H9 (cell line): ENCODE data around the gene SLIT2. TPM values are rescaled to one million over a fixed set of nuclear protein-coding genes. Genes with fewer than 3 reads are reported as not detected.
A peak's percentile ranks its signal among the peaks of the same experiment; 100 is the strongest.

Source experiments
- DNase-seq: peaks from one replicate; pipeline ENCODE4 v3.0.0-alpha.2; 2017
- H2AFZ ChIP-seq: one replicate; pipeline ENCODE4 v1.6.1; 2013; ENCODE audit warnings: mild to moderate bottlenecking, low read length, control low read depth, moderate library complexity
- H2AK5ac ChIP-seq: 2 replicates; pipeline ENCODE4 v1.6.1; 2013; ENCODE audit warnings: low read length, control low read depth, mixed read lengths; ENCODE audit not compliant: insufficient read length
- H2BK120ac ChIP-seq: one replicate; pipeline ENCODE4 v1.6.1; 2013; ENCODE audit warnings: low read depth, mild to moderate bottlenecking, low read length, control low read depth, inconsistent platforms; ENCODE audit not compliant: poor library complexity, severe bottlenecking
- H2BK12ac ChIP-seq: 2 replicates; pipeline ENCODE4 v1.6.1; 2013; ENCODE audit warnings: low read length, control low read depth, mixed read lengths, low read depth; ENCODE audit not compliant: insufficient read length
- H2BK15ac ChIP-seq: 2 replicates; pipeline ENCODE4 v1.6.1; 2013; ENCODE audit warnings: low read depth, low read length, control low read depth
- H2BK20ac ChIP-seq: one replicate; pipeline ENCODE4 v1.6.1; 2013; ENCODE audit warnings: low read depth, mild to moderate bottlenecking, low read length, control low read depth, inconsistent platforms; ENCODE audit not compliant: poor library complexity, severe bottlenecking
- H2BK5ac ChIP-seq: 2 replicates; pipeline ENCODE4 v1.6.1; 2013; ENCODE audit warnings: low read length, control low read depth, mixed read lengths; ENCODE audit not compliant: insufficient read length
- H3K14ac ChIP-seq: 2 replicates; pipeline ENCODE4 v1.6.1; 2013; ENCODE audit warnings: low read length, control low read depth; ENCODE audit not compliant: insufficient read depth
- H3K18ac ChIP-seq: 2 replicates; pipeline ENCODE4 v1.6.1; 2013; ENCODE audit warnings: low read depth, mild to moderate bottlenecking, mixed read lengths, low read length, control low read depth; ENCODE audit not compliant: insufficient read length
- H3K23ac ChIP-seq: 2 replicates; pipeline ENCODE4 v1.6.1; 2013; ENCODE audit warnings: low read length, control low read depth, mixed read lengths, low read depth; ENCODE audit not compliant: insufficient read length
- H3K23me2 ChIP-seq: 2 replicates; pipeline ENCODE4 v1.6.1; 2013; ENCODE audit warnings: low read depth, mild to moderate bottlenecking, mixed read lengths, low read length, control low read depth; ENCODE audit not compliant: insufficient read length, poor library complexity, severe bottlenecking
- H3K27ac ChIP-seq: 2 replicates; pipeline ENCODE4 v1.5.1; 2013; ENCODE audit warnings: low read length, control low read depth, mixed read lengths, low read depth; ENCODE audit not compliant: insufficient read length
- H3K27me3 ChIP-seq: 2 replicates; pipeline ENCODE4 v1.6.1; 2013; ENCODE audit warnings: low read length, control low read depth, inconsistent platforms; ENCODE audit not compliant: insufficient read depth
- H3K4ac ChIP-seq: 2 replicates; pipeline ENCODE4 v1.6.1; 2013; ENCODE audit warnings: low read depth, mild to moderate bottlenecking, control low read depth, inconsistent platforms, low read length, moderate library complexity
- H3K4me1 ChIP-seq: 2 replicates; pipeline ENCODE4 v1.6.1; 2013; ENCODE audit warnings: low read length, control low read depth, inconsistent platforms; ENCODE audit not compliant: insufficient read depth
- H3K4me2 ChIP-seq: 2 replicates; pipeline ENCODE4 v1.6.1; 2013; ENCODE audit warnings: low read length, control low read depth, mixed read lengths; ENCODE audit not compliant: insufficient read length, insufficient read depth
- H3K56ac ChIP-seq: 2 replicates; pipeline ENCODE4 v1.6.1; 2013; ENCODE audit warnings: low read depth, mild to moderate bottlenecking, mixed read lengths, low read length, control low read depth; ENCODE audit not compliant: insufficient read length
- H3K79me1 ChIP-seq: 2 replicates; pipeline ENCODE4 v1.6.1; 2013; ENCODE audit warnings: low read depth, mild to moderate bottlenecking, moderate library complexity, low read length, control low read depth, inconsistent platforms; ENCODE audit not compliant: insufficient read depth, poor library complexity, severe bottlenecking
- H3K79me2 ChIP-seq: 2 replicates; pipeline ENCODE4 v1.6.1; 2013; ENCODE audit warnings: low read length, control low read depth, inconsistent platforms; ENCODE audit not compliant: insufficient read depth
- H3K9ac ChIP-seq: 2 replicates; pipeline ENCODE4 v1.6.1; 2013; ENCODE audit warnings: low read length, control low read depth, mixed read lengths; ENCODE audit not compliant: insufficient read length; ENCODE audit errors: extremely low read depth
- H3K9me3 ChIP-seq: one replicate; pipeline ENCODE4 v1.6.1; 2013; ENCODE audit warnings: low read depth, low read length, inconsistent platforms; ENCODE audit not compliant: control insufficient read depth
- H3T11ph ChIP-seq: one replicate; pipeline ENCODE4 v1.6.1; 2013; ENCODE audit warnings: mild to moderate bottlenecking, low read length, control low read depth, inconsistent platforms
- H4K20me1 ChIP-seq: one replicate; pipeline ENCODE4 v1.6.1; 2013; ENCODE audit not compliant: control insufficient read depth, insufficient read length, insufficient read depth
- H4K5ac ChIP-seq: 2 replicates; pipeline ENCODE4 v1.6.1; 2013; ENCODE audit warnings: low read depth, mild to moderate bottlenecking, mixed read lengths, low read length, control low read depth; ENCODE audit not compliant: insufficient read length
- H4K8ac ChIP-seq: replicated peaks from 2 replicates; pipeline ENCODE4 v1.6.1; 2013; ENCODE audit warnings: low read length, control low read depth, mixed read lengths, low read depth; ENCODE audit not compliant: insufficient read length
- H4K91ac ChIP-seq: 2 replicates; pipeline ENCODE4 v1.6.1; 2013; ENCODE audit warnings: low read depth, mild to moderate bottlenecking, moderate library complexity, mixed read lengths, low read length, control low read depth; ENCODE audit not compliant: insufficient read length
- H3K27ac Mint-ChIP-seq, 3 experiments: 2 replicates in 2 of 3; 3 replicates in 1 of 3; pipeline ENCODE4 v1.8.0; 2020 to 2021; ENCODE audit warnings: mixed read lengths in 3 of 3, mild to moderate bottlenecking in 1 of 3, moderate library complexity in 1 of 3
- H3K27me3 Mint-ChIP-seq: 2 replicates; pipeline ENCODE4 v1.8.0; 2021; ENCODE audit warnings: low read depth, mild to moderate bottlenecking, moderate library complexity, mixed read lengths
- H3K36me3 Mint-ChIP-seq, 3 experiments: 2 replicates in 2 of 3; 3 replicates in 1 of 3; pipeline ENCODE4 v1.8.0; 2020 to 2021; ENCODE audit warnings: low read depth in 3 of 3, mixed read lengths in 3 of 3; ENCODE audit not compliant: insufficient read depth in 1 of 3
- H3K4me1 Mint-ChIP-seq, 2 experiments: 2 replicates each; pipeline ENCODE4 v1.8.0; 2020; ENCODE audit warnings: mixed read lengths in 2 of 2
- H3K4me3 Mint-ChIP-seq, 2 experiments: 2 replicates in 1 of 2; 3 replicates in 1 of 2; pipeline ENCODE4 v1.8.0; 2020 to 2021; ENCODE audit warnings: mild to moderate bottlenecking in 2 of 2, mixed read lengths in 2 of 2, moderate library complexity in 1 of 2
- H3K9me3 Mint-ChIP-seq, 2 experiments: 2 replicates in 1 of 2; 3 replicates in 1 of 2; pipeline ENCODE4 v1.8.0; 2020; ENCODE audit warnings: mild to moderate bottlenecking in 2 of 2, mixed read lengths in 2 of 2, moderate library complexity in 1 of 2
- whole genome bisulfite sequencing: extraction: QIAGEN DNeasy Blood & Tissue Kit; methylation state at CpG from one replicate; pipeline ENCODE4 v1.1.7; 2013; ENCODE audit warnings: missing lambda C conversion rate, low lambda C conversion rate, mixed read lengths; ENCODE audit not compliant: insufficient read length; ENCODE audit errors: extremely low coverage; 5-methylcytosine and 5-hydroxymethylcytosine counted together
- total RNA-seq: library from RNA; stranded (reverse); gene quantifications from 2 replicates; pipeline ENCODE4 v1.2.1, GENCODE V29; 2021
- TF ChIP-seq, protein P1 (sequence below): fragments of 200-600 bp; sonication (generic); conservative IDR thresholded peaks from 3 replicates; pipeline ENCODE4 v1.8.0; 2021; ENCODE audit warnings: antibody characterized with exemption, mild to moderate bottlenecking

The SLIT2 gene
- total RNA-seq, 1 experiment from 2014 or later: 1.3 TPM

DNA sequence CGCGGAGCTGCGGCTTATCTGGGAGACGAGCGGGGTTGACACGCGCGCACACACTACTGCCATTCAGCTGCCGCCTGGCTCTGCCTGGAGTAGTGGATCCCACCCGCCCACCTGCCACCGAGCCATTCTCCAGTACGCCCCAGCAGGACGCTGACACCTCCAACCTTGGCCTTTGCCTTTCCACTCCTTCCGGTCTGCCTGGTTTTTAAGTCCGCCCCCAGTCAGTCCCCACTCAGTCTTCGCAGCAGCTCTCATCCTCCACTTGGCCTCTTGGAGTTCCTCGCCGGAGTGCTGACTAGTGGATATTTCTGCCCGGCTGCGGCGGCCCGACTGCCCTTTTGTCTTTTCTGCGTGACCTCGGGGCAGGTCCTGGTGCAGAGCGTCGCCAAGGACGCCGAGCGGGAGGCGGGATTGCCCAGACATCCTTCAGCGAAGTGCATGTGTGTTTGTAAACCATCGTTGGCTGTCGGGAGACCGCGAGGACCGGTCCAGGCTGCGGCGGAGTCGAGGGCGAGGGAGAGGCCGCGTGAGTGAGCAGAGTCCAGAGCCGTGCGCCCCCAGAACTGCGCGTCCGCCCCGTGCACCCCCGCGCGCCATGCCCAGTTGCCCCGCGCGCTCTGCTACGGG lies 1.1 kb downstream of the SLIT2 start:
- Mint-ChIP-seq H3K27me3 (peaks cover 83% of the 10 kb centered on the region), H3K36me3 (no peaks in the 10 kb centered on the region; a peak in 2 of 7 replicates), H3K4me3 (peak overlapping the region; percentile 73 to 90), H3K9me3 (peaks cover 2 to 3% of the 10 kb centered on the region in 2 experiments; a peak in 3 of 5 replicates), H3K27ac (no peak overlapping the region), H3K4me1 (peaks cover 46 to 54% of the 10 kb centered on the region in 2 experiments)
- Histone ChIP-seq H3K4me1 (no peaks in the 10 kb centered on the region; the same call in 1 of the 2 replicates), H2BK12ac (no peak overlapping the region), H3K23ac (no peak overlapping the region), H3K9ac (no peak overlapping the region), H2BK20ac (no peak overlapping the region), H3K4ac (no peak overlapping the region), H3K79me2 (0 out of 2 replicates have a peak, but pooled peaks cover 2% of the 10 kb centered on the region), H4K5ac (no peak overlapping the region), H3K23me2 (peaks cover 35% of the 10 kb centered on the region), H4K20me1 (no peaks in the 10 kb centered on the region), H3K79me1 (no peaks in the 10 kb centered on the region), H4K8ac (no peak overlapping the region), H2BK120ac (no peak overlapping the region), H3K9me3 (no peaks in the 10 kb centered on the region), H3K18ac (no peak overlapping the region), H3K14ac (no peak overlapping the region; the same call in 1 of the 2 replicates), H3K27me3 (peaks cover 44% of the 10 kb centered on the region), H3K27ac (no peak overlapping the region), H3K4me2 (peak overlapping the region; percentile 86), H2BK15ac (no peak overlapping the region), H4K91ac (no peak overlapping the region), H3T11ph (no peak overlapping the region), H2AFZ (no peak overlapping the region), H3K56ac (no peak overlapping the region), H2BK5ac (no peak overlapping the region), H2AK5ac (no peak overlapping the region)
- TF ChIP-seq, protein P1, sequence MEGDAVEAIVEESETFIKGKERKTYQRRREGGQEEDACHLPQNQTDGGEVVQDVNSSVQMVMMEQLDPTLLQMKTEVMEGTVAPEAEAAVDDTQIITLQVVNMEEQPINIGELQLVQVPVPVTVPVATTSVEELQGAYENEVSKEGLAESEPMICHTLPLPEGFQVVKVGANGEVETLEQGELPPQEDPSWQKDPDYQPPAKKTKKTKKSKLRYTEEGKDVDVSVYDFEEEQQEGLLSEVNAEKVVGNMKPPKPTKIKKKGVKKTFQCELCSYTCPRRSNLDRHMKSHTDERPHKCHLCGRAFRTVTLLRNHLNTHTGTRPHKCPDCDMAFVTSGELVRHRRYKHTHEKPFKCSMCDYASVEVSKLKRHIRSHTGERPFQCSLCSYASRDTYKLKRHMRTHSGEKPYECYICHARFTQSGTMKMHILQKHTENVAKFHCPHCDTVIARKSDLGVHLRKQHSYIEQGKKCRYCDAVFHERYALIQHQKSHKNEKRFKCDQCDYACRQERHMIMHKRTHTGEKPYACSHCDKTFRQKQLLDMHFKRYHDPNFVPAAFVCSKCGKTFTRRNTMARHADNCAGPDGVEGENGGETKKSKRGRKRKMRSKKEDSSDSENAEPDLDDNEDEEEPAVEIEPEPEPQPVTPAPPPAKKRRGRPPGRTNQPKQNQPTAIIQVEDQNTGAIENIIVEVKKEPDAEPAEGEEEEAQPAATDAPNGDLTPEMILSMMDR: no peak
- DNase-seq: peak; percentile 53
- WGBS: no CpG with 5 or more reads among the region's 55 CpGs
